Neutrophil (primary cell): ENCODE results near the gene GRIK4.

Experiments
- H3K27ac ChIP-seq: fragments of 200-600 bp; sonication (generic); 2 replicates; pipeline ENCODE4 v1.5.1; 2016; ENCODE audit warnings: mild to moderate bottlenecking, moderate library complexity
- H3K27me3 ChIP-seq: fragments of 200-600 bp; sonication (generic); 2 replicates; pipeline ENCODE4 v1.6.0; 2016; ENCODE audit warnings: mild to moderate bottlenecking
- H3K36me3 ChIP-seq: fragments of 200-600 bp; sonication (generic); 2 replicates; pipeline ENCODE4 v1.5.1; 2017
- H3K4me1 ChIP-seq, 2 experiments: fragments of 200-600 bp in 1 of 2; sonication (generic) in 1 of 2; 1 replicate in 1 of 2; 2 replicates in 1 of 2; pipeline versions ENCODE4 v1.5.1 to v1.6.1; 2013 to 2016; ENCODE audit warnings: low read depth in 1 of 2, low read length in 1 of 2, mild to moderate bottlenecking in 1 of 2, moderate library complexity in 1 of 2; ENCODE audit not compliant: control insufficient read depth in 1 of 2, insufficient read depth in 1 of 2
- H3K4me3 ChIP-seq, 2 experiments: fragments of 200-600 bp in 1 of 2; sonication (generic) in 1 of 2; 1 replicate in 1 of 2; 2 replicates in 1 of 2; pipeline ENCODE4 v1.5.1; 2013 to 2016; ENCODE audit warnings: low read depth in 1 of 2, low read length in 1 of 2, mild to moderate bottlenecking in 1 of 2, moderate library complexity in 1 of 2
- H3K9me3 ChIP-seq: fragments of 200-600 bp; sonication (generic); 2 replicates; pipeline ENCODE4 v1.5.1; 2016
- TF ChIP-seq, protein P1 (sequence below): fragments of 200-600 bp; sonication (generic); IDR thresholded peaks from 2 replicates; pipeline ENCODE4 v1.5.1; 2016; ENCODE audit warnings: antibody characterized with exemption

The GRIK4 gene

GRCh38 chr11:120709808-120710207 lies 198.3 kb downstream of the GRIK4 start:
- peaks cover 15% of the 10 kb centered on the region for H3K27me3 ChIP-seq
- TF ChIP-seq, protein P1, sequence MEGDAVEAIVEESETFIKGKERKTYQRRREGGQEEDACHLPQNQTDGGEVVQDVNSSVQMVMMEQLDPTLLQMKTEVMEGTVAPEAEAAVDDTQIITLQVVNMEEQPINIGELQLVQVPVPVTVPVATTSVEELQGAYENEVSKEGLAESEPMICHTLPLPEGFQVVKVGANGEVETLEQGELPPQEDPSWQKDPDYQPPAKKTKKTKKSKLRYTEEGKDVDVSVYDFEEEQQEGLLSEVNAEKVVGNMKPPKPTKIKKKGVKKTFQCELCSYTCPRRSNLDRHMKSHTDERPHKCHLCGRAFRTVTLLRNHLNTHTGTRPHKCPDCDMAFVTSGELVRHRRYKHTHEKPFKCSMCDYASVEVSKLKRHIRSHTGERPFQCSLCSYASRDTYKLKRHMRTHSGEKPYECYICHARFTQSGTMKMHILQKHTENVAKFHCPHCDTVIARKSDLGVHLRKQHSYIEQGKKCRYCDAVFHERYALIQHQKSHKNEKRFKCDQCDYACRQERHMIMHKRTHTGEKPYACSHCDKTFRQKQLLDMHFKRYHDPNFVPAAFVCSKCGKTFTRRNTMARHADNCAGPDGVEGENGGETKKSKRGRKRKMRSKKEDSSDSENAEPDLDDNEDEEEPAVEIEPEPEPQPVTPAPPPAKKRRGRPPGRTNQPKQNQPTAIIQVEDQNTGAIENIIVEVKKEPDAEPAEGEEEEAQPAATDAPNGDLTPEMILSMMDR = no peak

GRCh38 chr11:120710354-120711131 lies 199.0 kb downstream of the GRIK4 start:
- Histone ChIP-seq H3K4me3 (no peak overlapping the region), H3K27ac (no peak overlapping the region), H3K4me1 (no peaks in the 10 kb centered on the region), H3K36me3 (no peaks in the 10 kb centered on the region), H3K9me3 (no peaks in the 10 kb centered on the region), H3K27me3 (peaks cover 22% of the 10 kb centered on the region)
- TF ChIP-seq, protein P1 = no peak

More at GRCh38 chr11:120709808-120710207, 198.3 kb downstream of the GRIK4 start:
- Histone ChIP-seq H3K36me3 (no peaks in the 10 kb centered on the region), H3K9me3 (no peaks in the 10 kb centered on the region), H3K4me3 (no peak overlapping the region), H3K4me1 (no peaks in the 10 kb centered on the region), H3K27ac (no peak overlapping the region)

DNA sequence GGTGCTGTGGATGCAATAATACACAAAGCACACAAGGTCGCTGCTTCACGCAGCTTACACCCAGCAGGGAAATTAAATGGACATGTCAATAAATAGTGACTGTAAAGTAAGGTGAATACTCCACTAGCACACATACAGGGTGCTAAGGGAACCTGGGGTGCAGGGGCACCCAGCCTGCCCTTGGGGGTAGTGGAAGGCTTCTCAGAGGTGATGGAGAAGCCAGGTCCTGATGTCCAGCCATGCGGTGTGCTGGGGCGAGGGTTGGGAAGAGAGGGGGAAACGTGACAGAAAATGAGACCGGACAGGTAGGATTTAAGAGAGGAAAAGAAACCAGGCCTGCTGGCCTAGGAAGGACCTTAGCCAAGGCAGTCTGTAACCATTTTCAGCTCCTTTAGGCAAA lies 200.5 kb downstream of the GRIK4 start:
- no peaks in the 10 kb centered on the region for H3K4me1 ChIP-seq
- peaks cover 28% of the 10 kb centered on the region for H3K27me3 ChIP-seq
- TF ChIP-seq, protein P1 = no peak
- no peaks in the 10 kb centered on the region for H3K36me3 ChIP-seq
- H3K9me3 ChIP-seq = no peaks in the 10 kb centered on the region
- H3K27ac ChIP-seq = no peak overlapping the region
- no peak overlapping the region for H3K4me3 ChIP-seq

DNA sequence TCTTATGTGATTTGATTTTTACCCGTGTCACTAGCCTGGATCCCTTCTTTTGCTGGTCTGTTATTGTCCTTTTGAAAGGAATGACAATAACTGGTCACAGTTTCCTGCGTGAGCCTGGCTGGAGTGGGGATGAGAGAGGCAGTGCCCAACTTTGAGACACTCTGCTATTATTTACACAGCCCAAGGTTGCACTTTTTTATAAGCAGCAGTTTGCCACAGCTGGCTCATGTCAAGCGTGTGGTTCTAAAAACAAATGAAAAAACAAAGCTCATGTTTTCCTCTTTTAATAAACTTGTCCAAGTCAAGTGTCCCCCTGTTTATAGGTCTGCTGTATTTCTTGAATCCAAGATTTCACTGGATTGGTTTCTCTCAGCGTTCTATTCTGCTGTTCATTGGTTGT lies 201.3 kb downstream of the GRIK4 start:
- no peak overlapping the region for H3K27ac ChIP-seq
- H3K4me1 ChIP-seq = no peaks in the 10 kb centered on the region
- H3K27me3 ChIP-seq = peaks cover 28% of the 10 kb centered on the region
- TF ChIP-seq, protein P1 = no peak
- no peaks in the 10 kb centered on the region for H3K36me3 ChIP-seq
- no peak overlapping the region for H3K4me3 ChIP-seq
- no peaks in the 10 kb centered on the region for H3K9me3 ChIP-seq

GRCh38 chr11:120713296-120713695 lies 201.7 kb downstream of the GRIK4 start:
- TF ChIP-seq, protein P1 = no peak
- no peaks in the 10 kb centered on the region for H3K36me3 ChIP-seq
- no peaks in the 10 kb centered on the region for H3K9me3 ChIP-seq
- no peak overlapping the region for H3K27ac ChIP-seq
- H3K4me1 ChIP-seq = no peaks in the 10 kb centered on the region
- no peak overlapping the region for H3K4me3 ChIP-seq
- peaks cover 28% of the 10 kb centered on the region for H3K27me3 ChIP-seq
